HG03280 (cell line): ENCODE measurements around the gene COX19.
A peak's percentile ranks its signal among the peaks of the same experiment; 100 is the strongest.

Experiments
- ATAC-seq: cut with Tn5 transposase; IDR thresholded peaks from one replicate; pipeline ENCODE4 v1.9.1; 2021; ENCODE audit warnings: mild to moderate bottlenecking, moderate library complexity; ENCODE audit not compliant: unreplicated experiment

Gene COX19

GRCh38 chr7:974820-975681 is at the start of gene COX19:
Gene COX19, minus strand, starts transcription at chr7:975549. Its CDS starts 40 bp downstream, at chr7:975509.
- peak; percentile 82 for ATAC-seq

DNA sequence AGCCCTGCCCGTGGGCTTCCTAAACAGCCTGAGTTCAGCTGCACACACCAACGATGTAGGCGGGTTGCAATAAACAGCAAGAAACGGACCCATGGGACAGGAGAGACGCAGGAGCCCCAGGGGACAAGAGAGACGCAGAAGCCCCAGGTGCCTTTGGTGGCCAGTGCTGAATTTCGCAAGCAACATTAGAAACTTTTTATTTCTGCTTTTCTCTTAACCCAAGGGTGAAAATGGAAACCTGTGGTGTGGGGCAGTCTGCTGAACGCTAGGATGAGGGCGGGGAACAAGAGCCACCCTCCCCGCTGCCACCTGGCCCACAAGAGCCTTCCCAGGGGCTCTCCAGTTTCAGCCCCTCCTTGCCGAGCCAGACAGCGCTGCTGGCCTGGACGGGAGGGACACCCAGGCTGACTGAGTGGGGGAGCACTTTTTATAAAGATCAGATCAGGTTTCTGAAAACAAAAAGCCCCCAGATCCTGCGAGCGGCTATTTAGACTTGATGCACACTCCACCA is 49.0 kb upstream of the COX19 start:
- peak; percentile 51 for ATAC-seq

DNA sequence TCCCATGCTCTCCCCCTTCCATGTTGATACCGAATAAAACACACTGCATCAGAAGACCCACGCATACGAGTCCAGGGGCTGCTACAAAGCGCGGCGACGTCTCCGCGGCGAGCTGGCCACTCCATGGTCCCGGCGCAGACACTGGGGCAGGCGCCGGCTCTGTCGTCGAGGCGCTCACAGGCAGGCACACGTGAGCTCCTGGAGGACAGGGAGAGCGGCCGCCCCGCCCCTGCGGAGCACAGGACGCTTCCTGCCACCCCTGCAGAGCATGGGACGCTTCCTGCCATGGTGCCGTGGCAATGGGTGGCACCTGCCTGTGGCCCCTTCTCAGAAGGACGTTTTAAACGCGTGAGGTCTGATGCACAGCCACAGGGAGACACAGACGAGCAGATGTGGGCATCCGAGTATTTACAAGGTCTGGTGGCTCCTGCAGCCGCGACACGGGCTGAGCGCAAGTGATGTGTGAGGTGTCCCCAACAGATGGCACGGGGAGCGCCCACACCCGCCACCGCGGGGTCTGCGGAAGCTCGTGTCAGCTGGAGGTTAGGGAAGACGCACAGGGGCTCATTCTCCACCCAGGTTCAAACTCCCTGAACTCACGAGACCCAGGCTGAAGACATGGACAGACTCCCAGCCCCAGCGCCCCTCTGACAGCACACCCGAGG is 47.6 kb upstream of the COX19 start:
- no peak for ATAC-seq

DNA sequence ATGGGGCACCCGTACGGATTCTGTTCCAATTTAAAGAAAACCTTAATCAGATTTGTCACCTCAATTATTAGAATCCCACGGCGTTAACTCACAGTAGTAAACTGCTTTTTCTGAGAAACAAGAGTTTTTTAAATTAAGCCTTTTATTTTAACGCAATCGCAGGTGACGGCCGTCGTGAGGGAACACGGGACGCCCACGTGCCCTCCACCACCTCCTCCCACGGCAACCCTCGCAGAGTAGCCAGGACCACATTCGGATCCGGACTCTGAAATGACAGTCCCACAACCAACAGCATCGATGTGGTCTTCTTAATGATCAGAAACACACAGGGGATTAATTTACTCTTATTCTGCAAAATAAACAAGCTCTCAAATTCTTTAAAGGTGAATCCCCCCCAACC is 47.0 kb upstream of the COX19 start:
- ATAC-seq, result no peak

GRCh38 chr7:1021931-1022330 is 46.6 kb upstream of the COX19 start:
- no peak for ATAC-seq

- ATAC-seq, result no peak
These were observed 46.0 kb upstream of the COX19 start for GRCh38 chr7:1021366-1021765.

- ATAC-seq, result no peak
These were observed 45.5 kb upstream of the COX19 start for GRCh38 chr7:1020849-1021251.

DNA sequence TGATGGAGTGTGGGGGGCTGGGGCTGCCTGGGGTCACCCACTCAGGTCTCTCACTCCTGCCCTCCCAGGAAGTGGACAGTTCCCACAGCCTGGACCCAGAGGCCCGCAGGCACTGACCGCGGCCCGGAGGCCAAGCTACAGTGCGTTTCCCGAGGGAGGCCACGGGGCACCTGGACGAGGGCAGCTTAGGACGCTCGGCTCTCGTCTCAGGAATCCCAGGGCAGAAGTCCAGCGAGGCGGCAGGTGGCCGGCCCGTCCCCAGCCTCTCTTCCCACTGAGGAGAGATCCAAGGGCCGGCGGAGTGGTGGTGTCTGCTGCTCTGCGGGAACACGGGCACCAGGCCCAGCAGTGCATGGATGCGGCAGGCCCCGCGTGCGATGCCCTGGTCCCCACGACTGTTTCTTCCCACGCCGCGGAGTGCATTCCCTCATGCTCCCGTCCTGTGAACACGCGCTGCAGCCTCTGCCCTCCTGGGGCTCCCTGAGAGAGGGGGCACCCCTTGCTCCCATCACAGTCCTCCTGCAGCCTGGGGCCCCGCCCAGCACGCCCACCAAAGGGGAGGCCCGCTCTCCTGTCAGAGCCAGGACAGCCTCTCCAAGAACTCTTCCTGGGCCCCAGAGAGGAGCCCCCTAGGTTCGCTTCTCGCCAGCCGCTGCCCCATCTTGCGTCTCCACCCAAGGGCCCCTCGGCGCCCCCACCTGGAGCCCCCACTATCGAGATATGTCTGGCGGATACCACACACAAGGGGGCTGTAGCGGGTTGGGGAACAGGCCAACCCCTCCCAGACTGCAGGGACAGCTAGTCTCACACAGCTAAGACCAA is 44.7 kb upstream of the COX19 start:
- ATAC-seq, result no peak

GRCh38 chr7:1019255-1019785 is 44.0 kb upstream of the COX19 start:
- no peak for ATAC-seq

GRCh38 chr7:1018334-1018695 is 43.0 kb upstream of the COX19 start:
- ATAC-seq, result no peak

DNA sequence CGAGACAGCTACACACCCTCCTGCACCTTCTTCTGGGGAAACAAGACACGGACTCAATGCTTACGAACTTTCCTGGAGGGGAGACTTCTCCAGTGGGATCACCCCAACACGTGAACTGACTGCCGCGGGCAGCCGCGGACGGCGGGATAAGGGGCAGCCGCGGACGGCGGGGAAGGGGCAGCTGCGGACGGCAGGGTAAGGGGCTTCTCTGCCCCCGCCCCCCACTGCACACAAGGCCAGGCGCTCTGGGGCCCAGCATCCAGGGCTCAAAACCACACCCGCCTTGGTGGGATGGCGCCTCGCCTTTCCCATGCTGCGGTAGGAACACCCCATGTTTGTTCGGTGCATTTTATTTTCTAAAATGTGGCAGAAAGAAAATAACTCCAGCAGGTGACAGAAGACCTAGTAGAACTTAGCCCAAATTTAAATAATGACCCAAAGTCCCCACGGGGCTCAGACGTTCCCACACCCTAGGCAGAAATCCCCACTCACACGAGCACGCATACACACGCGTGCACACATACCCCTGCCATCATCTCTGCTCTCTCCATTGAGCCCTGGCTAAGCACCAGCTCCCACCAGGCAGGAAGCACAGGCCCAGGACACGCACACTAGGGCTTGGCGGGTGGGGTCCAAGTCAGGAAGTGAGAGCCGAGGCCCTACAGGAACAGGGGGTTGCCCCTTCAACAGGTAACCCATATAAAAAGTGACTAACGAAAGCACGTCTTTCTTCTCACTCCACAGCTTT is 42.4 kb upstream of the COX19 start:
- no peak for ATAC-seq

- no peak for ATAC-seq
These were observed 41.5 kb upstream of the COX19 start for GRCh38 chr7:1016577-1017531.

- no peak for ATAC-seq
These were observed 40.1 kb upstream of the COX19 start for GRCh38 chr7:1015196-1016121.

- ATAC-seq, result no peak
These were observed 39.3 kb upstream of the COX19 start for GRCh38 chr7:1014681-1015080.

- ATAC-seq, result no peak
These were observed 38.2 kb upstream of the COX19 start for GRCh38 chr7:1013581-1013980.

DNA sequence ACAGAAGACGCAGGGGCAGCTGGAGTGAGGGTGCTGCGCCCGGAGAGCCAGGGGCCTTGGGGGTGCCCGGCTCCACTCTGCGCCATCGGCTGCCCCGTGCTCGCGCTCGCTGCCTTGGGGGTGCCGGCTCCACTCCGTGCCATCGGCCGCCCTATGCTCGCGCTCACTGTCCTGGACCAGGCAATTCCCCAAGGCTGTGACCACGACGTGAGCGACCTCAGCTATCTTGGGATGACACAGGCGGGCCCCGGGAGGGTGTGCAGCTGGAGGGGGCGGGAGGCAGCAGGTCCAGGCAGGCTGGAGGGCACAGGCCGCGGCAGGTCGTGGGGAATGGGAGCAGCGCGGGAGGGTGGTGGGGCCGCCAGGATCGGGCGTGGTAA is 37.4 kb upstream of the COX19 start:
- no peak for ATAC-seq

- no peak for ATAC-seq
These were observed 36.8 kb upstream of the COX19 start for GRCh38 chr7:1012004-1012715.
